NCI-H1105 (cell line): ENCODE results near the gene GNMT.
"Not testable (repeated sequence)": the region's sequence is repeated elsewhere in the genome, so short reads cannot be mapped to it uniquely, and the experiment has no call there.

Experiments
- DNase-seq: peaks from one replicate; lab custom pipeline; 2025; lab: John Stamatoyannopoulos, UW

The GNMT gene

DNA sequence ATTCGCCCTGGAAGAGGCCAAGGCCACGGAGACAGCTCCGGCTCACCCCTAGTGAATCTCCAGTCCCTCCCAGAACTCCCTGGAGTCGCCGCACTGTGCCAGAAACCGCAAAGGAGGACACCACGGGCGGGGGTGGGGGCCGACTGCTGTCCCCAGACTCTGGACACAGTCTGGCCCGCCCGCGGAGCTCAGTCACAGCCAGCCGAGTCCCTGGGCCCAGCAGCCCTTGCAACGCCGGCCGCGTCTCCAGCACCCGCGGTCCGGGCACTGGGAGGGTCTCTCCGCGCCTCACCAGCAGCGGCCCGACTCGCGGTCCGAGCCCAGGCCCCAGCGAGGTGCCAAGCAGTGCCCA, 17.9 kb downstream of the GNMT start:
- DNase-seq, result no peak

DNA sequence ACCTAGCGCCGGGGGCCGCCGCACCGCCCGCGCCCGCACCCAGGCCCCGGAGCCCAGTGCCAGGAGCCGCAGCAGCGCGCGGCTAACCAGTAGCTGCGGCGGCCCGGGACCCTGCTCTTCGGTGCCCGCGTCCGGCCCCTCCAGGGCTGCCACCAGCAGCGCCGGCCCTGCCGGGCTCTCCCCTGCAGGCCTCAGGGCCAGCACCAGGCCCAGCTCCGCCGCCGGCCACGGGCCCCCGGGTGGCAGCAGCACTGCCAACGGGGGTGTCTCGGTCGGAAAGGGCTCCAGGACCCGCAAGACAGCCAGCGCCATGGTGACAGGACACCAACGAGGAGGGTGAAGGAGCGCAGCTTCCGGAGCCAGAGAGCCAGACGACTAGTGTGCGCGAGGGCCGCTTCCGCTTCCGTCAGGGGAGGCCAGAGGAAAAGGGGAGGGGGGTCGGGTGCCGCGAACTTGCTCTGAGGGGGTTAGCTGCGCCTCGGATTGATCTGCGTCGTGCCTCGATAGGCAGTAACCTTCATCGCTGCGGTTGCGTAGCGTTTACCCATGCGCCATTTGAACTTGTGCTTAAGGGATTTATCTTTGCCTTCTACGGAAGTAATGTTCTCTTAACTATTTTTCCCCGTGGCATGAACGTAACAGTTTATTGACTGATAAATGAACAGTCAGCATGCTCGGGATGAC, 18.4 kb downstream of the GNMT start, which contains the start of gene PEX6:
Gene PEX6 (minus strand): TSS at position 343 of the 684 bp plus-strand sequence. CDS start 31 bp downstream, at position 312.
- DNase-seq, result peak; percentile 95

DNA sequence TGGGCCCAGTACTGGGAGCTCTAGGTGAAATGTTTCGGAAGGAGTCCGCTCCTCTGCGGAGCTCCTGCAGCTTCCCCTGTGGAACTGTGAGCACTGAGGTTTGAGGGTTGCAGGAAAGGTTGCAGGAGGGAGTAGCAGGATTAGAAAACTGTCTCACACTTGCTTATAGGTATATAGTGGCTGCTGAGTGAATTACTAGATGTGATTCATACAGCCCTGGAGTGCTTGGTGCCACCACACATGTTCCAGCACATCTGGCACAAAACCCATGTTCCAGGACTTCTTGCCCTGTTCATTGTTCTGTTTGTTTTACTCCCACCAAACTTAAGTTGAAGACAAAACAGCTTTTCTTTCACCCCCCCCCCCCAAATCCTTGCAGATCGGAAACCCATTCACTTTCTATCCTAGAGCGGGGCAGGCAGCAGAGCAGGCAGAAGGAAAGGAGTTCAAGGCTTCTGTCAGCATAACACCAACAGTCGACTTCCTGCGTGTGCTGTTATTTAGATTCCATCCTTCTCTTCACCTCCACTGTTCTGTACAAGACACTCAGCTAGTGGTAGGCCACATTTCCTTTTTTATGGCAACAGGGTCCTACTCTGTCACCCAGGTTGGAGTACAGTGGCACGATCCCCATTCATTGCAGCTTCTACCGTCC, 19.1 kb downstream of the GNMT start:
- no peak for DNase-seq

DNA sequence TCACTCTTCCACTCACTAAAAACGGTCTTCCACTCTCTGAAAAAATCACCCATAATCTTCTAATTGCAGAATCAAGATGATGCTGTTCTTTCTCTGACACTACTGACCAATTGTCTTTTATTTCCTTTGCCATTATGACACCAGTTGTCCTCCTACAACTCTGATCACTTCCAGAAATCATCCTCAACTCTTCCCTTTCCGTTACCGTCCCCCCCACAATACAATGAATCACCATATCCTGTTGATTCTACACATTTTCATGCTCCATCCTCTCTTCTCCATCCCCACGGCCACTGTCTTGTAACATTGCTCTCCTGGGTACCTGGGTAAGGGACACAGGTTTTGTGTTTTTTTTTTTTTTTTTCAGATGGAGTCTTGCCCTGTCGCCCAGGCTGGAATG, 21.3 kb downstream of the GNMT start:
- no peak for DNase-seq

DNA sequence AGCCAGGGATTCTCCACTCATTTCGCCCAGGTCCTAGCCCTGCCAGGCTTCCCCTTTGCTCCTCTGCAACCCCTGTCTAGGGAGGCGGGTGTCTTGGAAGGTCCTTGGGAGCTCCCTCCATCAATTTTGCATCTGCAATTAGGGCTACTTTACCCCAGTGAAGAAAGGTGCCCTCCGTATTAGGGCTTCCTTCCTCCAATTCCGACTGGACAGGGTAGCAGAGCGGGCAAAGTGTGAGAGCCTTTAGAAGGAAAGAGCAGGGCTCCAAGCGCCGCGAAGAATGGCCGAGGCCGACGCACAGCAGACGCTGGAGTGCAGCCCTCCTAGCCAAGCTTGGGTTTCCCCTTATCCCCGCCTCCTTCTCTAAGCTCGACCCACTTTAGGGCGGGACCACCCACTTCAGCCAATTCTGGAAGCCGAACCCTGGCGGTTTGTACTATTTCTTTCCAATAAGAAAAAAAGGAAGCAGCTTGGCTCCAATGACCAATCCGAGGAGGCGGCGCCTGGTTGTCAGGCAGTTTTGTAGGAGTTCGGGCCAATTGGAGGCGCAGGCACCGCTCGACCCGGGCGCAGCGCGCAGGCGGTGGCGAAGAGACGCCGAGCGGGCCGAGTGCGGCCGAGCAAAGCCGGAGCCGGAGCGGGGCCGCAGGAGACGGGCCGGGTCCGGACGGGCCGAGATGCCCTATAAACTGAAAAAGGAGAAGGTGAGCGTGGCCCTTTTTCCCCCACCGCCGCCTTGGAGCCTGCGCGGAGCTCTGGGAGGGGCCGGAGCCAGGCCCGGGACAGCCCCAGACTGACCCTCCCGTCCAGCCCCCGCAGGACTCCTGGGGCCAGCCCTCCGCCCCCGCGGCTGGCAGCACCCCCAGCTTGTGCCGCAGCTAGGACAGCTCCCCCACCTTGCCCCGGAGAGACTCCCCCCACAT, 23.7 kb downstream of the GNMT start, which contains the start of gene PPP2R5D:
Gene PPP2R5D (plus strand): TSS at position 570 of the 923 bp plus-strand sequence. CDS start 108 bp downstream, at position 678.
- DNase-seq, result peak; percentile 99

DNA sequence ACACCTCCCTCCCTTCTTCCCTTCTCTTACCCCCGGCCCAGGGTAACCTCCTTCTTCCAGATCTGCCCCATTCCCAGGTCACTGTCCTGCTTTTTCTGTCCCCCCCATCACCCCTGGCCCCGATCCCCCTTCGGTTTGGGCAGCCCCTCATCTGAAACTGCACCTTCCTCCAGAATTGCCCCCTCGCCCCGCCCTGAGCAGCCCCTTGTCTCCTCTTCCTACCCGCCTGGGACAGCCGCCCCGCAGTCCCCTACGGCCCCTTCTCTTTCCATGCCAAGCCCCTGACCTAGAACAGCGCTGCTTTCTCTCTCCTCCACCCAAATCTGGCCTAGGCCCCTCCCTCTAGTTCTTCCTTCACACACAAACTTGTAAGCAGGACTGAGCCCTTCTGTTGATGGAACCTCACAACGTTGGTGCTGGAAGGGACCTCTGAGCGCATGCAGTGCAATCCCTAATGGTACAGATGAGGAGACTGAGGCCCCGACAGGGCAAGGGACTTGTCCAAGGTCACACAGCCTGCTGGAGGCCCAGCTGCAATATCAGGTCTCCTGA, 24.4 kb downstream of the GNMT start:
- DNase-seq, result no peak

DNA sequence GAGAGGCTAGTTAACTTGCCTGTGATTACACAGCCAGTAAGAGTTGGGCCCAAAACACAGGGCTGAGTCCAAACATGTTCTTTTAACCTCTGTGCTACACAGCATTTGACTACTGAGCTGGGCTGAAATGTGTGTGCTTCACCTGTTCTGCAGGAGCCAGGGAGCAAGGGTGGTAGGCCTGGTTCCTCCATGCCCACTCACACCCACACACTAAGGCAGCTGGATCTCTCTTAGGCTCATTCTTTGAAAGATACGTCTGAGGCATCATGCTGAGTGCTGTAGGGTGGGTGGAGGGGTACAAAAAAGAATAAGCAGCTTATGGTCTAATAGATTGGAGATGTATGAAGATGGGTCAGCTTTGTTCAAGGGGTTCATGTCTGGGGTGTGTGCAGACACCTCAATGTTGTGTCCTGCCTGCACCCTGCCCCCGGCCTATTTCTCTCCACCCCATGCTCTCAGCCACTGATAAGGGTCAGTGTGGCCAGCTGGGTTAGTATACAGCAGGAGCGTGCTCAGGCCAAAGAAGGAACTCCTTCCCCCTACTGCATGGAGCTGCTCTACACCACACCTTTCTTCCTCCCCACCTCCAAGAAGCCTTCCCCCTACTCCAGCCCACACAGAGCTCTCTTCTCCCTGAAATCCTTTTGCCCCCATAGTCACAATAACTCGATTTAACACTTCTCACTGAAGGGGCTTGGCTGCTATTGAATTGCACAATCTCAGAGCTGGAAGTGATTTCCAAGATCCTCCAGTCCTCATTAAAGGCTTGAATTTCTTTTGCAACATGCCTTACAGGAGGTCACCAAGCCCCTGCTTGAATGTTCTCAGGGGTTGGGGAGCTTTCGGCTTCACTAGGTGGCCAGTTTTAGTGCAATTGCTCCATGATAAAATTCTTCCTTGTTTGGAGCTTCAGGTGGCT, 27.2 kb downstream of the GNMT start:
- no peak for DNase-seq

DNA sequence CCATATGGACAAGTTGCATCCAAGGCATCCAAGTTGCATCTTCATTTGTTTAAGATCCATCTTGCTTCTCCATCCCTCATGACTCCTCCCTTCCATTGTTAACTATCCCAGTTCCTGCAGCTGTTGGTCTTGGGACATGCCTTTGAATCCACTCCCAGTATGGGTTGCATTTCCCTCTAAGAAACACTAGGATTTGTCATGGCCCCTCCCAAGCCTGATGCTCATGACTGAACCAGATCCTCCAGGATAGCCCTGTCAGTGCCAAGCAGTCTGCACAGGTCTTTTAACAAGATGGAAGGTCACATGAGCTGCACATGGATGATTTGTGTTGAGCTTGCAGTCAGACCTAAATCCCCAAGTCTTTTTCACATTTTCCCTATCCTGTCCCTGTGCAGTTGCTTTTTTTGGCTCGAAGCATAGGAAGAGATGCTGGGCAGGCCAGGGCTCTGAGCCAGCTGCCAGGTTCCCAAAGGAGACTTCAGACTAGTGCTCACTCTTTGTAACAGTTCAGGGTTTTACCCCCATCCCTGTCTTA, 28.0 kb downstream of the GNMT start:
- DNase-seq, result no peak

DNA sequence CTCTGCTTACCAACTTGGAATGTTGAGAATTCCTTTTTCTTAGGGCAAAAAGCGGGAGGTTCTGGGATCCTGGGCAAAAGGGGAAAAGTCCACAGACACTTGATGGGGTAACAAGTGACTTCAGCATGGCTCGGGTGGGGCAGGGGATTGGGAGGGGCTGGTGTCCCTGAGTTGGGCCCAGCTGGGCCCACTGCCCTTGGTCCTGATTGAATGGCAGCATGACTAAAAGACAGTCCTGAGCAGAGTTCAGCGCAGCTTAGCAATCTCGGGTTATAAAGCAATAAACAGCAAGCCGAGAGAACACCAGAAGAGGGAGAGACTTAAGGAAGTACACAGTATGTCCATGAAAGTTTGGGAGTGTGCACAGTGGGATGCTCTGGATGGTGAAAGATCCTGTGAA, 29.4 kb downstream of the GNMT start:
- no peak for DNase-seq

DNA sequence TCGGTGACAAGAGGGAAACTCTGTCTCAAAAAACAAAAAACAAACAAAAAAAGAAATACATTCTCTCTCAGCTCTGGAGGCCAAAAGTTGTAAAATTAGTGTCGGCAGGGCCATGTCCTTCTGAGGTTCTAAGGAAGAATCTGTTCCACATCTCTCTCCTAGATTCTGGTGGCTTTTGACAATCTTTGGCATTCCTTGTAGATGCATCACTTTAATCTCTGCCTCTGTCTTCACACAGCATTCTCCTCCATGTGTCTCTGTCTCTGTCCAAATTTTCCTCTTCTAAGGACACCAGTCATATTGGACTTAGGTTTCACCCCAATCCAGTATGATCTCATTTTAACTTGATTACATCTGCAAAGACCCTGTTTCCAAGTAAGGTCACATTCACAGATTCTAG, 32.9 kb downstream of the GNMT start:
- DNase-seq, result no peak

DNA sequence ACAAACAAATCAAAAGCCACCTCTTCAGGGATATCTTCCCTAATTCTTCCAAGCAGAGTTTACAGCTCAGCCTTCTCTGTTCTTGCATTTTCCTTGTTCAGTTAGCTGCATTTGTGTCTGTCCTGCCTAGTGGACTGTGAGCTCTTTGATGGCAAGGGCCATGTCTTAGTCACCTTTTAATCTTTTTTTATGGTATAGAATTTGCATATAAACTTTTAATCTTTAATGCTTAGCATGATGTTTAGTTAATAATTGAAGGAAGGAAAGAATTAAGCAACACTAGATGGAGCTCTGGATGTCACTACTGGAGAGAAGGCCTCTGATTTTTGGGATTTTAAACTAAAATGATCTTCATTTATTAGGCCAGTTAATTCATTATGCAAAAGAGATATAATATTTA, 36.0 kb downstream of the GNMT start:
- DNase-seq, result no peak

DNA sequence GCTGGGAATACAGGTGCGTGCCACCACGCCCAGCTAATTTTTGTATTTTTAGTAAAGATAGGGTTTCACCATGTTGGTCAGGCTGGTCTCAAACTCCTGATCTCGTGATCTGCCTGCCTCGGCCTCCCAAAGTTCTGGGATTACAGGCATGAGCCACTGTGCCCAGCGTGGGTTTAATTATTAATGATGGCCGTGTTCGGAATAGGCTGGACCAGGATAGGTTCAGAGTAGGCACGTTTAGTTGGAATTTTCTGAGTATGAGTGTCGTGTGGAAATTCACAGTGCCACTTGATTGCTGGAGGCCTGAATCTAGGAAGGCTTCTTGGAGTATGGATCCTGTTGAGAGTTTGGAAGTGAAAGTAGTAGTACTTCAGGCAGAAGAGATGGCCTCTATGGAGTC, 37.7 kb downstream of the GNMT start:
- DNase-seq, result not testable (repeated sequence)

DNA sequence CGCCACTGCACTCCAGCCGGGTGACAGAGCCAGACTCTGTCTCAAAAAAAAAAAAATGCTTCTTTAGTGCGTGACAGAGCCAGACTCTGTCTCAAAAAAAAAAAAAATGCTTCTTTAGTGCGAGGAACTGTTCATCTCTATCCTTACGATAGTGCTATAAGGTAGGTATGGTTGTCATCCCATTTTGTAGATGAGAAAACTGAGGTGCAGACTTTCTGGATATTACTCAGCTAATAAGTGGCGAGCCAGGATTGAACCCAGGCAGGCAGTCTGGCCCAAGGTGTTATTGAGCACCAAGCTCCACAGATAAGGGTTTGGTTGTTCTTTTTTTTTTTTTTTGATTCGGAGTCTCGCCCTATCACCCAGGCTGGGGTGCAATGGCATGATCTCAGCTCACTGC, 41.3 kb downstream of the GNMT start:
- no peak for DNase-seq

DNA sequence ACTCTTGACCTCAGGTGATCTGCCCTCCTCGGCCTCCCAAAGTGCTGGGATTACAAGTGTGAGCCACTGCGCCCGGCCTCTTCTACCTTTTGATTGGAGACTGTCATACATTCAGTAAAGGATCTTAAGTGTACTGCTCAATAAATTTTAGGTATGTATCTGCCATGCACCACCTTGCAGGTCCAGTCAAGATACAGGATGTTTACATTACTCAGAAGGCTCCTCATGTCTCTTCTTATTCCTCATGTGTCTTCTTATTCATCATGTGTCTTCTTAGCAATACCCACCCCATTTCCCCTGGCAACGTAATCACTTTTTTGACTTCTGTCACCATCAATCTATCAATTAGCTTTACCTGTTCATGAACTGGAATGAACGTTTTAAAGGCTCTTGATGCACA, 45.3 kb downstream of the GNMT start:
- DNase-seq, result no peak

DNA sequence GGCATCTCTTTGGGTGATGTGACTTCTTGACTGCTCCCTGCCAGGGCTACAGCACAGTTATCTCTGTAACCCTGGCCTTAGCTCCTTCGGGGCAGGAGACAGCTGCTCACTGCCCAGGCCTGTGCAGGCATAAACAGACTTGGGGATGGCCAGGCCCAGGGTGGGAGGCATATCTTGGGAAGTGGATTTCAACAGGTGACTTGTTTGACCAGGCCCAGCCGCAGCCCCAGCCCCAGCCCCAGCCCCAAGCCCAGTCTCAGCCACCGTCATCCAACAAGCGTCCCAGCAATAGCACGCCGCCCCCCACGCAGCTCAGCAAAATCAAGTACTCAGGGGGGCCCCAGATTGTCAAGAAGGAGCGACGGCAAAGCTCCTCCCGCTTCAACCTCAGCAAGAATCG, 45.7 kb downstream of the GNMT start:
- DNase-seq, result no peak

DNA sequence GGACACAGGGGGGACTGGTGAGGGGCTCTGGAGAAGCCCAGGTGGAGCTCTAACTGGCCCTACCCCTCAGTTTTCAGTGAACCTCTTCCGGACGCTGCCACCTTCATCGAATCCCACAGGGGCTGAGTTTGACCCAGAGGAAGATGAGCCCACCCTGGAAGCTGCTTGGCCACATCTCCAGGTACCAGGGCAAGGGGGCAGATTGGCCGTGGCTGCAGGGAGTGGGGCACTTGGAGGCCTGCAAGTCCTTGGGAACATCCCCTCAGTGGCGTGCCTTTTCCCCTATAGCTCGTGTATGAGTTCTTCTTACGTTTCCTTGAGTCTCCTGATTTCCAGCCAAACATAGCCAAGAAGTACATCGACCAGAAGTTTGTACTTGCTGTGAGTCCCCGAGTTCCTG, 46.6 kb downstream of the GNMT start:
- DNase-seq, result no peak

DNA sequence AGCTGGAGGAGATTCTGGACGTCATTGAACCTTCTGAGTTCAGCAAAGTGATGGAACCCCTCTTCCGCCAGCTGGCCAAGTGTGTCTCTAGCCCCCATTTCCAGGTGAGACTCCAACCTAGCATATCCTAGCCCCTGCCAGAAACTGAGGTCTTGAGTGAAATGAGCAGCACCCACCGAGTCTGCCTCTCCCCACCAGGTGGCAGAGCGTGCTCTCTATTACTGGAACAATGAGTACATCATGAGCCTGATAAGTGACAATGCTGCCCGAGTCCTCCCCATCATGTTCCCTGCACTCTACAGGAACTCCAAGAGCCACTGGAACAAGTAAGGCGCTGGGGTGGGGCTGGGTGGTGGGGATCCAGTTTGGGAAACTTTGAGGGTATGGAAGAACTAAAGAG, 48.6 kb downstream of the GNMT start:
- no peak for DNase-seq

DNA sequence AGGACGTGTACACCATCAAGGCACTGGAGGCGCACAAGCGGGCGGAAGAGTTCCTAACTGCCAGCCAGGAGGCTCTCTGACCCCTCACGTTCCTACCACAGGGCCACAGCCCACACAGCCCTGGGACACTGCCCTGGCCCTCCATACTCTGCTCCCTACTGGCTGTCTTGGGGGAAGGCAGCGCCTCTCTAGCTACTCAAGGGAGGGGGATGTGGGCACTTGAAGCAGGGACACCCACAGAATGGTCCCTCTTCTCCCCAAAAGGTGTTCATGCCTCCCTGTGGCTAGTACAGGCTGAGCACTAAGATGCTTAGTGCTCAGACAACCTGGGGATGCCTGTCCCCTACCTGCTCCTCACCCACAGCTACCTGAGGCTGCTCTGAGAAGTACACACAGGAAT, 50.7 kb downstream of the GNMT start:
- no peak for DNase-seq

DNA sequence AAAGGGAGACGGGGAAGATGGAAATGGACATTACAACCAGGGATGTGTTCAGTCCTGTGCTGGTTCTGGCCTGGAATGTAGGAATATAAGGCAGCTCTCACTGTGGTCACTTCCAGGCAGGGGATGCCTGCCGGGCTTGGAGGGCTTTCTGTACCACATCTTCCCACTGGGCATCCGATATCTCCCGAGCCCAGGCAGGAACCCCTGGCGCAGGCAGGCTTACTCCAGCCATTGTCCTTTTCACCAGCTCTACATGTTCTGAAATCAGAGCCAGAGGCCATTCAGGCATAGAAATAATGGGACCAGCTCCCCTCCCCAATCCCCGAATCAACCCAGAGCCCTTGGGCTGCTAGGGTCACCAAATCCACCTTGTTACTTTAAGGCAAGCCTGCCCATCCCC, 51.8 kb downstream of the GNMT start:
- DNase-seq, result no peak

DNA sequence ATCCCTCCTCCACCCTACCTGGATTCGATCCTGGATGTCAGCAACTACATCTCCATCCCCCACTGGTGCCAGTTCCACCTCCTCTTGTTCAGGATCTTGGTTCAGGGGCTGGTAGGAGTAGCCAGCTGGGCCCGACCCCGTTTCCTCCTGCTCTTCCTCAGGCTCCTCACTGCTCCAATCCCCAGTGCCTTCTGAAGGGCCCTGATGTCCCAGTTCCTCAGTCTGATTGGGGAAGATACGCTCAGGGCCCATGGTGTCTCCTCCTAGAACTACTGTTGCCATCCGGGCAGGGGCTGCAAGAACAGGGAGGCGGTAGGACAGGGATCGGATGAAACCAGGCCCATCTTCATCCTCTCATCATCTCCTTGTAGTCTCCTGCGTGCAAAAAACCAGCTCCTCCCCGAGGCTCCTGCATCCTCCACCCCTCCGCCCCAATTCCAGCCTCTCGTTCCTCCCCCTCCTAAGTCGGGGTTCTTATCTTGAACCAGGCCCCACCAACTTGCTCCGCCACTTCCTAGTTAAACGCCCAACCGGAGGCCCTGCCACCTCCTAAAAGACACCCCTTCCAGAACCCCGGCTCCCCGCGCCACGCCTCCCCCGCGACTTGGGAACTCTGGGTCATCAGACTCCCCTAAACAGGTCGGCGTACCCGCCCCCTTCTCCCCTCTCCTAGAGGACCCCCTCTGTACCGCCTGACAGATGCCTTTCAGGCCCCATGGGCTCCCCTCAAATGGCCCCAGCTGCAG, 52.7 kb downstream of the GNMT start:
- no peak for DNase-seq
